GM12892 (cell line): ENCODE measurements around the gene ASXL2.

Experiments used
- DNase-seq: peaks from one replicate; pipeline ENCODE4 v3.0.0; 2011; ENCODE audit not compliant: insufficient read length
- FAIRE-seq: peaks from 2 replicates; lab custom pipeline; 2011; peaks lifted over from hg19 to GRCh38; lab: Jason Lieb, UNC
- POLR2A ChIP-seq: IDR thresholded peaks from 2 replicates; pipeline ENCODE4 v1.6.1; 2011; ENCODE audit warnings: low read depth, low read length, control low read depth
- POLR2AphosphoS5 ChIP-seq: IDR thresholded peaks from 2 replicates; pipeline ENCODE4 v1.6.1; 2011; ENCODE audit warnings: low read depth, low read length, control low read depth
- TAF1 ChIP-seq: IDR thresholded peaks from 2 replicates; pipeline ENCODE4 v1.6.1; 2011; ENCODE audit warnings: low read depth, mild to moderate bottlenecking, control low read depth, low read length, borderline replicate concordance

ASXL2 gene

DNA sequence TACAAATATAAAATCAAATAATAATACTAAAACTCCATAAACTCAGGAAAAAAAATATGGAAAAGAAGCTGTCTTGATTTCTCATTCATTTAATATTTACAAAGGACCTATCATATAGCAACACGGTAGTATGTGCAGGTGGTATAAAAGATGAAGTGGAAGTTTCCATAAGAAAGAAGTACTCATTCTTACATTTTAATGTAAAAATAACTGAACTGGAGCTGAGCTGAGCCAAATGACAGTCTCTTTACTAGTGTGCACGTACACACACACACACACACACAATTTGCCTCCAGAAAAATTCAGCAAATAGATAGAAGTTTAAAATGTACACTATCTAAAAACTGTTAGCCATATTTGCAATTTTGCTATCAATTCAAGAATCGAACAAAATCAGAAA is 54.1 kb downstream of the ASXL2 start:
- DNase-seq (no peak), FAIRE-seq (no peak)
- no peak for TF ChIP-seq TAF1
- TF ChIP-seq POLR2A: no peak
- no peak for TF ChIP-seq POLR2AphosphoS5

DNA sequence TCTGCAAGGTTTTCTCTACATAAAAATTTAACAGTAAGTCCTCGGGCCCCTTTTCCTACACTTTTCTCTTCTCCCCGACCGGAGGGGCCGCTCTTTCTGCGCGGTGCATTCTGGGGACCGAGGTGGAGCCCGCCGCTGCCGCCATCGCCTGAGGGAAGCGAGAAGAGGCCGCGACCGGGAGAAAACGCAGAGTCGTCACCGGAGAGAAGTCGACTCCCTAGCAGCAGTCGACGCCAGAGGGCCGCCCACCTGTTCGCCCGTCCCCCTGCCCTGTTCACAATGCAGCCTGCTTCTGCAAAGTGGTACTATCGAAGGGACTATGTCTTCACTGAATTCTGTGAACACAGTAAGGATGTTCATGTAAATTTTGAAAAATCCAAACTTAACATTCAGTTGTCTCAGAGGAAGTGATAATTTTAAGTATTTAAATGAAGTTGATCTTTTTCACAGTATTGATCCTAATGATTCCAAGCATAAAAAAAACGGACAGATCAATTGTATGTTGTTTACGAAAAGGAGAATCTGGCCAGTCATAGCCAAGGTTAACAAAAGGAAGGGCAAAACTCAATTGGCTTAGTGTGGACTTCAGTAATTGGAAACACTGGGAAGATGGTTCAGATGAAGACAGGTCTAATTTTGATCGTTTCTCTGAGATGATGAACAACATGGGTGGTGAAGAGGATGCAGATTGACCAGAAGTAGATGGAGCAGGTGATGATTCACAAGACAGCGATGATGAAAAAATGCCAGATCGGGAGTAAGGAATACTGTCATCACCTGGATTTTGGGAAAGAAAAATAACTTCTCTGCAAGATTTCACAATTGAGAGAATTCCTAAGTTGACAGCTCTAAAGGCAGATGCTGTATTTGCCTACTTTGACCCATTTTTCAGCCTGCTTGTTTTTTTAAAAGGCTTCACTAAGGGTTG is 55.8 kb downstream of the ASXL2 start:
- peak; percentile 79 for FAIRE-seq
- TF ChIP-seq TAF1 (no peak), POLR2A (no peak), POLR2AphosphoS5 (no peak)
- DNase-seq: peak; percentile 24

DNA sequence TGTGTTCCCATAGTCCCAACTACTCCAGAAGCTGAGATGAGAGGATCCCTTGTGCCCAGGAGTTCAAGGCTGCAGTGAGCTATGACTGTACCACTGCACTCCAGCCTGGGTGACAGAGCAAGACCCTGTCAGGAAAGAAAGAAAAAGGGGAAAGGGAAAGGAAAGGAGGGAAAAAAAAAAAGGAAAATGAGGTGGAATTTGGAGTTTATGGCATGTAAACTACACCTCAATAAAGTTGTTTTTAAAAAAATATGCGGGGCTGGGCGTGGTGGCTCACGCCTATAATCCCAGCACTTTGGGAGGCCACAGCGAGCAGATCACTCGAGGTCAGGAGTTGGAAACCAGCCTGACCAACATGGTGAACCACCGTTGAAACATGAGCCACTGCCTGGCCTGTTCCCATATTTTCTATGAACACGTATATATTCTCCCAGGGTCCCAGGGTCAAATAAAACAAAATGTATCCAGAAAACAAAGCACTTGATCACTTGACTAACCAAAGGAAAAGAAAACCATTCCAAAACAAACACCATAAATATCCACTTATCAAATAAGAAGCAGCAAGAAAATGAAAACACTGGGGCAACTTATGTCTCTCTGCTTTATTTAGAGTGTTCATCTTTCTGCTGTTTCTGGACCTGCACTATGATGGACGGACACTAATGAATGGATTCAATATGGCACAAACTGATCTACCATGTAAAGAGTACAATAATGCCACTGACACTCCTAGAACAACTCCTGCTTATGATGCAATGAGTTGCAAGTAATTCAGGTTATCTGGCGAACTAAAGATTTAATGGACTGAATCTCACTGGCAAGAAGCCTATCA is 56.8 kb downstream of the ASXL2 start:
- FAIRE-seq (no peak), DNase-seq (no peak)
- no peak for TF ChIP-seq TAF1
- TF ChIP-seq POLR2AphosphoS5: no peak
- no peak for TF ChIP-seq POLR2A

DNA sequence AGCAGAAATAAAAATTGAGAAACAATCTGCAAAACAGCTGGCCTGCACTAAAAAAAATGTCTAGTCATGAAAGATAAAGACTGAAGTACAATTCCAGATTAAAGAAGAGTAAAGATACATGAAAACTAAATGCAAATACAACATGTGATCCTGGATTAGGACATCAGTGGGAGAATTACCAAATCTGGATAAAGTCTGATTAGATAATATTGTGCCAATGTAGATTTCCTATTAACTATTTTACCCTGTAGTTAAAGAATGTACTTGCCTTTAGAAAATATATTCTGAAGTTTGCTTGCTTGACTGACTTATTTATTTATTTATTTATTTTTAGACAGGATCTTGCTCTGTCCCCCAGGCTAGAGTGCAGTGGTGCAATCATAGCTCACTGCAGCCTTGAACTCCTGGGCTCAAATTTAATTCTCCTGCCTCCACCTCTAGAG is 58.7 kb downstream of the ASXL2 start:
- DNase-seq: no peak

DNA sequence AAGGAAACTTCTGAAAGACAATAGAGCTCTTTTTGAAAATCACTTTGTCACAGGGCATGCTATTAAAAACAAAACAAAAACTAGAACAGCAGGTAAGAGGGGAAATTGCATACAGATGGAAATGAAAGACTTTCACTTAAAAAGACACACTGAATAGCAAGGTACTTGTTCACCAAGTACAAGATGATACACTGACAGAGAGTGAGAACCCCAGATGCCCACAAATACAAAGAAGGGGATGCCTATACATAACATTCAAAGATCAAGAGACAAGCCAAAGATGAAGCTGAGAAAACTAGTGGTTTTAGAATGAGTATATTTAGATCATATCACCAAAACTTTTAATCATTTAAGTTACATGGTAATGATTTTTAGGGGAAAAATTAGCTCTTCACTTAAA is 60.7 kb downstream of the ASXL2 start:
- FAIRE-seq (no peak), DNase-seq (no peak)
- TF ChIP-seq TAF1: no peak
- TF ChIP-seq POLR2AphosphoS5: no peak
- TF ChIP-seq POLR2A: no peak

More for the DNA sequence above, 58.7 kb downstream of the ASXL2 start:
- no peak for FAIRE-seq
- TF ChIP-seq POLR2A: no peak

DNA sequence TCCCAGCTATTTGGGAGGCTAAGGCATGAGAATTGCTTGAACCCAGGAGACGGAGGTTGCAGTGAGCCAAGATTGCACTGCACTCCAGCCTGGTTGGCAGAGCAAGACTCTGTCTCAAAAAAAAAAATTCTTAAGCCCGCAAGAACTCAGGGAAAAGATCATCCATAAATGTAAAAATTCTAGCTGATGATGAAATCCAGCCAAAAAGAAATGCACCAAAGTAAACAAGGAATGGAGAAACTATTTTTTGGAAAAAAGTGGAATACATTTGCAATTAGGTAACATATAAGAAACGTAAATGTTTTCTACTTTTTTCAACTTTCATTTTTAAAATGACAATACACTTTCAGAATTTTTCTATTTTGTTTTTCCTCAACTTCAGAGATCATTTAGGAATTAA is 61.3 kb downstream of the ASXL2 start:
- TF ChIP-seq POLR2A (no peak), POLR2AphosphoS5 (no peak), TAF1 (no peak)
- FAIRE-seq: no peak
- DNase-seq: no peak

DNA sequence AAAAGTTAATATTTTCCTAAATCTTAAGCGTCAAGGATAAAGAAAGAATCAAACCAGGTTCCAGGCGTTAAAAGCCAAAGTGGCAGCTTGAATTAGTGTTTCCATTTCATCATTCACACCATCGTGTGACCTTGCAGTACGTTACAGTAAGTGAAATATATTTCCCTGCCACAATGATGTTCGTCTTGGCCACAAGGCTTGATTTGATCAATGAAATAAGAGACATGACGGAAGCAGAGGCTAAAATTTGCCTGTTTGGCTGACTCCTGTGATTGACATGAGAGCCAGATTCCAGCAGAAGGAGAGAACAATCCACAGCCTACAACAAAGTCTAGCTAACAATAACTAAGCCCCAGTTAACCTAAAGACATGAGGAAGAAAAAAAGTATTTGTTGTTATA is 62.0 kb downstream of the ASXL2 start:
- no peak for DNase-seq
- no peak for TF ChIP-seq TAF1
- TF ChIP-seq POLR2A: no peak
- TF ChIP-seq POLR2AphosphoS5: no peak
- no peak for FAIRE-seq

DNA sequence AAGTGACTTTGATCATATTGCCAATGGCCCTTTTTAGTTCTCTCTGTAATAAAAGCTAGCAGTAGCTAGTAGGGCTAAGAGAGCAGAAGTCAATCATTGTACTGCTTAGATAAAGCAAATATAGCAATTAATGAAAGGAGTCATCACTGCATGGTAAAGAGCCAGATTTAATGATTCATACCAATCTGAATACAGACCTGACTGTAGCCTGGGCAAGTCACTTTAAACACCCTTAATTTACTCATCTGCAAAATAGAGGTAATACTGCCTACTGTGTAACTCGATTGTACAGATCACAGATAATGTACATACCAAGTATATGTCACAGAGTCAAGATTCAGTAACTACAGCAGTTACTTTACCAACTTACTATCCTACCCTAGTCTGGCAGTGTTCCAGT is 63.6 kb downstream of the ASXL2 start:
- TF ChIP-seq TAF1: no peak
- no peak for TF ChIP-seq POLR2A
- TF ChIP-seq POLR2AphosphoS5: no peak
- DNase-seq (no peak), FAIRE-seq (no peak)

DNA sequence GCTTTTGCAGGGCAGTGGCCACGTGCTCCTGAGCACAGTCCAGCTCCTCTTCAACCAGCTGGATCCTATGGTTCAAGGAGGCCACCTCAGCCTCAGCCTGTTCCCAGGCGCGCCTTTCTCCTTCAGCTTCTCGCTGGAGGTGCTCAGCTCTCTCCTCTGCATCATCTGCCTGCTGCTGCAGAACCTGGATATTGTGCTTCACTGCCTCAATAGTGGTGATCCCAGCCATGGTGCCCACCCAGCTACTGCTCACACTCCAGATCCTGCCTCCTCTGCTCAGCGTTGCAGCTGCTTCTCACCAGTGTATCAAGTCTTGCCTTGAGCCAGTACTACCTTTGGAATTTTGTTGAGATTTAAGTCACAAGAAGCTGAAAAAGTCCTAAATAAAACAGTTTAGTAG is 67.9 kb downstream of the ASXL2 start:
- no peak for FAIRE-seq
- TF ChIP-seq POLR2A (no peak), TAF1 (no peak), POLR2AphosphoS5 (no peak)

DNA sequence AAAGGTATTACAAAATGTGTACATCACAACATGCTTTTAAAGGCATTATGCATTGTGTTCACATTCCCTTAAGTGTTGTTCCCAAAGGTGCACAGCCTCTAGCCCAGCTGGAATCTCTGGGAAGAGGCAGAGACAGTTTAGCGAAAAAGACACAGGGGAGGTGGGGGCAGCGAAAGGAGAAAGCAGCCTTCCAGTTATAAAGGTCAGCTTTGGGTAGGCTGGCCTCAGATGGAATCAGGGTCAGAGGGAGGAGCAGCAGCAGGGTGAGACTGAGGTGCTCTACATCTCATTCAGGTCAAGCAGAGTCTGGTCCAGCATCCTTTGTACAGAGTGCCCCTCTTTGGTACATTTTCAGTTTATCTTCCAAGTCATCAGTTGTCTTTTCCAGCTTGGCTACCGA is 68.6 kb downstream of the ASXL2 start:
- FAIRE-seq (no peak), DNase-seq (no peak)
- TF ChIP-seq POLR2AphosphoS5 (no peak), POLR2A (no peak), TAF1 (no peak)

More for the DNA sequence above, 67.9 kb downstream of the ASXL2 start:
- no peak for DNase-seq

DNA sequence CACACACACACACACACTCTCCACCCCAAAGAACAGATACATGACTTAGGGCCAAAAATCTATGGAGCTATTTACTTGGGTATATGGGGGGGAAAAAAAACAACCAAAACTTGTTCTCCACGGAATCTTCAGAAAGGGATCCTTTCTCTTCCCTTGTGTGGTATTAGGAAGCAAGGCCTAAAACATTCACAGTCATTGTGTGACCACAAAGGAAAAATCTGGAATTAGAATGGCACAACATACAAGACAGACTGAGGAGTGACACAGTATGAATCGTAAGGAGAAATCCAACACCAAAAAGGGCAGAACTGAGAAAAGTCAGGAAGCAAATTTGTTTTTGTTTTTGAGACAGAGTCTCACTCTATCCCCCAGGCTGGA is 70.3 kb downstream of the ASXL2 start:
- DNase-seq (no peak), FAIRE-seq (no peak)
- no peak for TF ChIP-seq POLR2A
- no peak for TF ChIP-seq POLR2AphosphoS5
- no peak for TF ChIP-seq TAF1

DNA sequence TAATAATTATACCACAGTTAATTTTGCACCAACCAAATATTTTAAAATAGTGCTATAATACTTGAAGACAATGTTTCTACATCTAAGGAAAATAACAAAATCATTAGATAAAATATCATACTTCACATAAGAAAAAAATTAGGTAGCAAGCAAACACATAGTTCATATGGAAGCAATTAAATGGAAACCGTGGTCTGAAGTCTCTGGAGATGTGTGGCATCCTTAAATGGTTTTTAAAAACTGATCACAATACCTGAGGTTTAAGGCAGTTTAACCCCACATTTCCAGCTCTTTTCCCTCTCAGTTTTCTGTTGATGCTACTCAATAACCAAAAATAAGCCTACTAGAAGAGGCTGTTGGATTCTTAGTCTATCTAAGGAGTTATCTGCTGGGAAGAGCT is 71.3 kb downstream of the ASXL2 start:
- FAIRE-seq (no peak), DNase-seq (no peak)
- TF ChIP-seq POLR2A (no peak), POLR2AphosphoS5 (no peak), TAF1 (no peak)
